Transverse colon (tissue), 4 donors: ENCODE results near the gene JPH2.

ENCODE experiments used
- EP300 ChIP-seq: sonication (generic); formaldehyde crosslinking; IDR thresholded peaks from one replicate; pipeline ENCODE4 v1.6.1; 2017; ENCODE audit warnings: antibody characterized with exemption, low read depth
- POLR2A ChIP-seq: fragments of 450-650 bp; IDR thresholded peaks from one replicate; pipeline ENCODE4 v1.6.1; 2016; ENCODE audit warnings: antibody characterized with exemption, mild to moderate bottlenecking, moderate library complexity
- POLR2AphosphoS5 ChIP-seq, 3 donors: sonication (generic); formaldehyde crosslinking; IDR thresholded peaks; one replicate each; pipeline ENCODE4 v1.6.1; 2016; ENCODE audit warnings: antibody characterized with exemption in 3 of 3
- TF ChIP-seq, protein P1 (sequence below), 5 experiments: fragments of 200-600 bp in 3 of 5; fragments of 450-650 bp in 2 of 5; sonication (generic) in 3 of 5; IDR thresholded peaks; 1 replicate in 2 of 5; 2 replicates in 3 of 5; pipeline ENCODE4 v1.5.1; 2016 to 2017; ENCODE audit warnings: antibody characterized with exemption in 5 of 5, inconsistent platforms in 3 of 5, mild to moderate bottlenecking in 2 of 5, moderate library complexity in 1 of 5

DNA sequence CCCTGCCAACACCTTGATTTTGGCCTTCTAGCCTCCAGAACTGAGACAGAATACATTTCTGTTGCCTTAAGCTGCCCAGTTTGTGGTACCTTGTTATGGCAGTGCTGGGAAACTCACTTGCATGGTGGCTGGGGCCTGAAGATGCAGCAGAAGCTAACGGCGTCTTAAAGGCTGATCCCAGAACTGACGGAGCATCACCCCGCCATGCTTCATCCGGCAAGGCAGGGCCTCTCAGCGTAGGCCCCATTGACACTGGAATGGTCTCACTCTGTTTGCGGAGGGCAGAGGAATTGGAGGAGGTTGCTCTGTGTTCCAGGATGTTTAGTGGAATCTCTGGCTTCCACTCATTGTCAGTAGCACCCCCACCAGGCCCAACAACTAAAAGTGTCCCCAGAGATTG is 102.1 kb downstream of the JPH2 start:
- TF ChIP-seq, protein P1, sequence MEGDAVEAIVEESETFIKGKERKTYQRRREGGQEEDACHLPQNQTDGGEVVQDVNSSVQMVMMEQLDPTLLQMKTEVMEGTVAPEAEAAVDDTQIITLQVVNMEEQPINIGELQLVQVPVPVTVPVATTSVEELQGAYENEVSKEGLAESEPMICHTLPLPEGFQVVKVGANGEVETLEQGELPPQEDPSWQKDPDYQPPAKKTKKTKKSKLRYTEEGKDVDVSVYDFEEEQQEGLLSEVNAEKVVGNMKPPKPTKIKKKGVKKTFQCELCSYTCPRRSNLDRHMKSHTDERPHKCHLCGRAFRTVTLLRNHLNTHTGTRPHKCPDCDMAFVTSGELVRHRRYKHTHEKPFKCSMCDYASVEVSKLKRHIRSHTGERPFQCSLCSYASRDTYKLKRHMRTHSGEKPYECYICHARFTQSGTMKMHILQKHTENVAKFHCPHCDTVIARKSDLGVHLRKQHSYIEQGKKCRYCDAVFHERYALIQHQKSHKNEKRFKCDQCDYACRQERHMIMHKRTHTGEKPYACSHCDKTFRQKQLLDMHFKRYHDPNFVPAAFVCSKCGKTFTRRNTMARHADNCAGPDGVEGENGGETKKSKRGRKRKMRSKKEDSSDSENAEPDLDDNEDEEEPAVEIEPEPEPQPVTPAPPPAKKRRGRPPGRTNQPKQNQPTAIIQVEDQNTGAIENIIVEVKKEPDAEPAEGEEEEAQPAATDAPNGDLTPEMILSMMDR (IDR thresholded peaks at IDR 0.05), result no peak
- TF ChIP-seq EP300, result no peak
- TF ChIP-seq POLR2A, result no peak
- TF ChIP-seq POLR2AphosphoS5 (IDR thresholded peaks at IDR 0.05), result no peak
